ENCODE data around the gene DDX60.
"Not testable (repeated sequence)": the region's sequence is repeated elsewhere in the genome, so short reads cannot be mapped to it uniquely, and the experiment has no call there.

DDX60 gene

DNA sequence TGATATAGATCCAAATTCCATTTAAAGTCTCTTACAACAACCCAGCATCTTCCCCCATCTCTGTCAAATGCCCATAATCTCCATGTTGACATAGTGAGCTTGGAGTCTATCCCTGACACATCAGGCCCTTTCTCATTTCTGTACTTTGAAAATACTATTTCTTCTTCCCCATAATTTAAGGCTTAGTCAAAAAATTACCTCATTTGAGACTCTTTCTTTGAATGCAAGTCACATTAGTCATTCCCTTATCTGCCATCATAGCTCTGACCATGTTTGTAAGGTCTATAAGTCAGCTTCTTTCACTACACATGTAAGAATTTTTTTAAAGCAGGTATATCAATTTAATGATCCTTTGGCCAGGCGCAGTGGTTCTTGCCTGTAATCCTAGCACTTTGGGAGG lies 99.9 kb downstream of the DDX60 start:
- DNase-seq (ENCODE audit: insufficient read length, low spot score) = no peak
- TF ChIP-seq SPI1 (IDR thresholded peaks at IDR 0.05; ENCODE audit: low read depth, low read length) = no peak
- TF ChIP-seq POLR2A (IDR thresholded peaks at IDR 0.05; ENCODE audit: low read depth, low read length) = no peak
- no peak for TF ChIP-seq POLR2AphosphoS5 (IDR thresholded peaks at IDR 0.05; ENCODE audit: low read depth, low read length)
- TF ChIP-seq POU2F2 (IDR thresholded peaks at IDR 0.05; ENCODE audit: low read depth, low read length) = no peak
- no peak for FAIRE-seq

DNA sequence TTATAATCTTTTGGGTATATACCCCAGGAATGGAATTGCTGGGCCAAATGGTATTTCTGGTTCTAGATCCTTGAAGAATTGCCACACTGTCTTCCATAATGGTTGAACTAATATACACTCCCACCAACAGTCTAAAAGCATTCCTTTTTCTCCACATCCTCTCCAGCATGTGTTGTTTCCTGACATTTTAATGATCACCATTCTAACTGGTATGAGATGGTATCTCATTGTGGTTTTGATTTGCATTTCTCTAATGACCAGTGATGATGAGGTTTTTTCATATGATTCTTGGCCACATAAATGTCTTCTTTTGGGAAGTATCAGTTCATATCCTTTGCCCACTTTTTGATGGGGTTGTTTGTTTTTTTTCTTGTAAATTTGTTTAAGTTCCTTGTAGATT lies 105.0 kb downstream of the DDX60 start:
- FAIRE-seq; DNase-seq (ENCODE audit: insufficient read length, low spot score): not testable (repeated sequence)

DNA sequence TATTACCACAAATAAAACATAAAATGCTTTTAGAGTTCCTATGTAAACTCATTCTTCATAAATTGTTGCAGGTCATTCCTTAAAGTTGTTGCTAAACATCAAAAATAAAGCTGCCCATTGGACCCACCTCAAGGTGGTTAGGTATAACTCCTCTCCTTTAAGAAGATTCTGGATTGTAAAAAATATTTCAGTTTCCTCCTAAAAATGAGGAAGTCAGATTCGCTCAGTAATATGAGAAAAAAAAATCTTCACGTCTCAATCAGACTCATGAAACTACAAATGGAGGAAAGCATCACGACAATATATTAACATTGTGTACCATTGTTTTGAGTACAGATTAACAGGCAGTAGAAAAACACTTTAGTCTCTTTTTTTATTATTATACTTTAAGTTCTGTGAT lies 105.9 kb downstream of the DDX60 start:
- FAIRE-seq = no peak
- TF ChIP-seq POU2F2 (IDR thresholded peaks at IDR 0.05; ENCODE audit: low read depth, low read length) (no peak), SPI1 (IDR thresholded peaks at IDR 0.05; ENCODE audit: low read depth, low read length) (peak; percentile 55; the same call in 1 of the 2 replicates)
- DNase-seq (ENCODE audit: insufficient read length, low spot score) = no peak

DNA sequence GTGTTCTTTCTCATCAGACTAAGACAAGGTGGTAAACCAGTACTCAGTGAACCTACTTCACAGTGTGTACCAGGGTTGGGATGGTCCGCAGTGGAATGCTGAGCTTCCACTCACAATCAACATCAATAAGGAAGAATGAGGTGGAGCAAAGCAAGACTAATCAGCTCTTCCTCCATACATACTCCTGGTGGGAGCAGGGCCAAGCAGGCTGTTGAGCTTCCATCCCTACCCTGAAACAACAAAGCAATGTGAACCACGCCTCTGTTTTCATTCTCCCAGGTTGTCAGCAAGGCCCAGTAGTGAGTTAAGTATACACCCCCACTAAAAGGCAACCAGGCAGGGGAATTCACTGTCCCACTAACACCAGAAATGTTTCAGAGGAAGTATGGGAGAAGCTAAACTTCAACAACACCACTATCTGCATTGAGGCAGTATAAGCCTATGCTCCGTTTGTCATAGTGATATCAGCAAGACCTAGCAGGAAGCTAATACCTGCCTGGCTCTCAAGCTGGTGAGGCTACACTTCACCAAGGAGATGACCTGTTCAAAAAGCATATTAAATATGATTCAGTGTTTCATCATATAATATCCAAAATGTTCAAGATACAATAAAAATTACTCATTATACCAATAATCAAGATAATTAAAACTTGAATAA lies 109.5 kb downstream of the DDX60 start:
- FAIRE-seq (peak; percentile 48), DNase-seq (ENCODE audit: insufficient read length, low spot score) (no peak)
- TF ChIP-seq POLR2A (IDR thresholded peaks at IDR 0.05; ENCODE audit: low read depth, low read length) (no peak), POU2F2 (IDR thresholded peaks at IDR 0.05; ENCODE audit: low read depth, low read length) (no peak), SPI1 (IDR thresholded peaks at IDR 0.05; ENCODE audit: low read depth, low read length) (no peak), POLR2AphosphoS5 (IDR thresholded peaks at IDR 0.05; ENCODE audit: low read depth, low read length) (no peak), TAF1 (IDR thresholded peaks at IDR 0.05; ENCODE audit: low read depth, low read length) (no peak), PAX5 (IDR thresholded peaks at IDR 0.05; ENCODE audit: insufficient read depth, low read length, severe bottlenecking) (no peak)

DNA sequence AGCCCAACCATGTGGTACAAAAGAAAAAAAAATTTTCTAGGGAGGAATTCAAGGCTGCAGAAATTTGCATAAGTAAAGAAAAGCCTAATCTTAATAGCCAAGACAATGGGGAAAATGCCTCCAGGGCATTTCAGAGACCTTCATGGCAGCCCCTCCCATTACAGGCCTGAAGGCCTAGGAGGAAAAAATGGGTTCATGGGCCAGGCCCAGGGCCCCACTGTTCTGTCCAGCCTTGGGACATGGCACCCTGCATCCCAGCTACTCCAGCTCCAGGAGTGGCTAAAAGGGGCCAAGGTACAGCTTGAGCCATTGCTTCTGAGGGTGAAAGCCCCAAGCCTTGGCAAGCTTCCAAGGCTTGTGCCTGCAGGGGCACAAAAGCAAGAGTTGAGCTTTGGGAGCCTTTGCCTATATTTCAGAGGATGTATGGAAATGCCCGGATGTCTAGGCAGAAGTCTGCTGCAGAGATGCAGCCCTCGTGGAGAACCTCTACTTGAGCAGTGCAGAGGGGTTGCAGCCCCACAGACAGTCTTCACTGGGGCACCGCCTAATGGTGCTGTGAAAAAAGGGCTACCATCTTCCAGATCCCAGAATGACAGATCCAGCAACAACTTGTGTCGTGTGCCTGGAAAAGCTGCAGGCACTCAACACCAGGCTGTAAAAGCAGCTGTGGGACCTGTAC lies 115.2 kb downstream of the DDX60 start:
- FAIRE-seq = no peak
- TF ChIP-seq POLR2AphosphoS5 (IDR thresholded peaks at IDR 0.05; ENCODE audit: low read depth, low read length) (no peak), SPI1 (IDR thresholded peaks at IDR 0.05; ENCODE audit: low read depth, low read length) (no peak), TAF1 (IDR thresholded peaks at IDR 0.05; ENCODE audit: low read depth, low read length) (no peak), POLR2A (IDR thresholded peaks at IDR 0.05; ENCODE audit: low read depth, low read length) (no peak), PAX5 (IDR thresholded peaks at IDR 0.05; ENCODE audit: insufficient read depth, low read length, severe bottlenecking) (no peak), POU2F2 (IDR thresholded peaks at IDR 0.05; ENCODE audit: low read depth, low read length) (no peak)
- no peak for DNase-seq (ENCODE audit: insufficient read length, low spot score)

DNA sequence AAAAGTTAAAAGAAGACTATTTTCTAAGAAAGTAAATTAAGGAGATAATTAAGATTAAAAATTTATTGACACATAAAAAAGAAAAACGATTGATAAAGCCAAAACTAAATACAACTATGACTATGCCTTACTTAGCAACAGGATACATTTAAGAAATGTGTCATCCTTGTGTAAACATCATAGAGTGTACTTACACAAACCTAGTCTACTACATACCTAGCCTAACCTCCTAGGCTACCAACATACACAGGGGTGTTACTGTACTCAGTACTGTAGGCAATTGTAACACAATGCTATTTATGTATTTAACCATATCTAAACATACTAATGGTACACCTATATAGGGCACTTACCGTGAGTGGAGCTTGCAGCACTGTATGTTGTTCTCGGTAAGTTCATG lies 117.9 kb downstream of the DDX60 start:
- DNase-seq (ENCODE audit: insufficient read length, low spot score) = no peak

DNA sequence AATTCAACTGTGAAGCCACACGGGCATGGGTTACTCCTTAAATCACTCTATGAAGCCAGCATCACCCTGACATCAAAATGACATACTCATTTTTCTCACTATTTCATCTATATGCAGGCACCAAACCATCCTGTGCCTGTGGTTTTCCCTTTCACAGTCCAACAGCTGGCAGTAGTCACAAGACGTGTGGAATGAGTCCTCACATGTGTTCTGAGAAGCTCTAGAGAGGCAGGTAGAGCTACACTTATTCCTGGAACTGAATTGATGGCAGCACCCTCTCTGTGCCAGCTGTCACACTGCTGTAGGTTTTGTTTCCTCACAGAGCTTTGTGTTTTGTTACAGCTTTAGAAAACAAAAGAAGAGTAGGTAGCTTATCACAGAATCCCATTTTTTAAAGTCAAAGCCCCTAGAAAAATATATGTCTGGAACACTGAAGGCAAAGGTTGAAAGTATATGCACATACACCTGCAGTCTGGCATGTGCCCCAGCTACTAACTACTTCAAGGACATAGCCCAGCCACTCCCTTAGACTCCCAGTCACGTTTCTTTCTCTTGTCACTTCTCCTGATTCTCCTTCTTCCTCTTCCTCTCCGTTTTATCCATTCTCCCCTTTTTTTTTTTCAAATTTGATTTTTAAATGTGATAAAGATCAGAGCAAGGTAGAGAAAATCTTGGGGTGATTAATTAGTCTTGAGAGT lies 119.1 kb downstream of the DDX60 start:
- no peak for TF ChIP-seq SPI1 (IDR thresholded peaks at IDR 0.05; ENCODE audit: low read depth, low read length)
- TF ChIP-seq POLR2A (IDR thresholded peaks at IDR 0.05; ENCODE audit: low read depth, low read length) = no peak
- FAIRE-seq = no peak
- no peak for DNase-seq (ENCODE audit: insufficient read length, low spot score)

More for the DNA sequence above, 117.9 kb downstream of the DDX60 start:
- no peak for FAIRE-seq
- TF ChIP-seq SPI1 (IDR thresholded peaks at IDR 0.05; ENCODE audit: low read depth, low read length) (no peak), POLR2AphosphoS5 (IDR thresholded peaks at IDR 0.05; ENCODE audit: low read depth, low read length) (no peak), PAX5 (IDR thresholded peaks at IDR 0.05; ENCODE audit: insufficient read depth, low read length, severe bottlenecking) (no peak), TAF1 (IDR thresholded peaks at IDR 0.05; ENCODE audit: low read depth, low read length) (no peak), POU2F2 (IDR thresholded peaks at IDR 0.05; ENCODE audit: low read depth, low read length) (no peak), POLR2A (IDR thresholded peaks at IDR 0.05; ENCODE audit: low read depth, low read length) (no peak)

DNA sequence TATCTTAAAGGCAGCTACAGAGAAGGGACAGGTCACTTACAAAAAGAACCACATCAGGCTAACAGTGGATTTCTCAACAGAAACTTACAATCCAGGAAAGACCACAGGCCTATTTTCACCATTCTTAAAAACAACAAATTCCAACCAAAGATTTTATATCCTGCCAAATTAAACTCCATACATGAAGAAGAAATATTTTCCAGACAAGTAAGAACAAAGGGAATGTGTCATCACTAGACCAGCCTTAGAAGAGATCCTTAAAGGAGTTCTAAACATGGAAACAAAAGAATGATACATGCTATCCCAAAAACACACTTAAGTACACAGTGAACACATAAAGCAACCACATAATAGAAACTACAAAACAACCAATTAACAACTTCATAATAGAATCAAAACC lies 120.6 kb downstream of the DDX60 start:
- FAIRE-seq (no peak), DNase-seq (ENCODE audit: insufficient read length, low spot score) (no peak)
- TF ChIP-seq PAX5 (IDR thresholded peaks at IDR 0.05; ENCODE audit: insufficient read depth, low read length, severe bottlenecking) = no peak
- TF ChIP-seq POU2F2 (IDR thresholded peaks at IDR 0.05; ENCODE audit: low read depth, low read length) = no peak
- no peak for TF ChIP-seq POLR2A (IDR thresholded peaks at IDR 0.05; ENCODE audit: low read depth, low read length)
- TF ChIP-seq TAF1 (IDR thresholded peaks at IDR 0.05; ENCODE audit: low read depth, low read length) = no peak
- no peak for TF ChIP-seq POLR2AphosphoS5 (IDR thresholded peaks at IDR 0.05; ENCODE audit: low read depth, low read length)
- no peak for TF ChIP-seq SPI1 (IDR thresholded peaks at IDR 0.05; ENCODE audit: low read depth, low read length)

DNA sequence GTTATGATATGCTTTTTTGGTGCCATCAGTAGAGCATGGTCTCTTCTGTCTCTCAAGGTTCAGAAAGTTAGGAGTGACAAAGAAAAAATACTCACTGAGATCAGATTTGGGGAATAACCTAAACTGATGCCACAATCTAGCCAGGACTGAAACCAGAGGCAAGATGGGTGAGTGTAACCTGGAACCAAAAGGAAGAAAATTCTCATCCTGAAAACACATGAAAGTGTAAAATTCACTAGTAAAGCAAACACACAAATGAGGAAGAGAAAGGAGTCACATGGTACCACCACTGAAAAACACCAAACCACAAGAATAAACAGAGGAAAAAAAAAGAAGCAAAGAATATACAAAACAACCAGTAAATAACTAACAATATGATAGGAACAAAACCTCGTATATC lies 129.8 kb downstream of the DDX60 start:
- no peak for DNase-seq (ENCODE audit: insufficient read length, low spot score)
- FAIRE-seq = no peak

More for the DNA sequence above, 129.8 kb downstream of the DDX60 start:
- no peak for TF ChIP-seq POU2F2 (IDR thresholded peaks at IDR 0.05; ENCODE audit: low read depth, low read length)
- no peak for TF ChIP-seq POLR2A (IDR thresholded peaks at IDR 0.05; ENCODE audit: low read depth, low read length)
- TF ChIP-seq SPI1 (IDR thresholded peaks at IDR 0.05; ENCODE audit: low read depth, low read length) = peak; percentile 71
- no peak for TF ChIP-seq TAF1 (IDR thresholded peaks at IDR 0.05; ENCODE audit: low read depth, low read length)
